ENCODE data around the gene CRIP3.
A peak's percentile ranks its signal among the peaks of the same experiment; 100 is the strongest.

CRIP3 gene

DNA sequence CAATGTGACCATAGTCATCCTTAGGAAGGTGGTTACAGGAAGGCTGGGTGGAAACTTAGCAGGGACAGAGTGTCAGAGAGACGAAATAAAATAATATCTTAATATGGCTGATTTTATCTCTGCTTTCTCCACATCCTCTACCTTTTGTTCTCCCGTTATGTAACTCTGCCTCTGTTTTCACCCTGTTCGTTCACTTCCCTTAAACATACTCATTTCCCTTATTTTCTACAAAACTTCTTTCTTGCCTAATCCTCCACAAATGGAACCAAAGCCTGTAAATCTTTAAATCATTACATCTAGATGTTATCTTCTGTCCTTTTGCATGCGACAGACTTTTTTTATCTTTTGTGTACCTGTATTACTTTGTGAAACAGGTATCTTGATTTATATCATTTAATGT lies 23.3 kb upstream of the CRIP3 start:
- no peaks in the 10 kb centered on the region; the same call in 1 of the 2 replicates for H3K36me3 ChIP-seq (ENCODE audit: insufficient read depth, low read depth, low read length)
- H3K4me3 ChIP-seq (ENCODE audit: low read length): no peak overlapping the region
- no peak overlapping the region for H3K9ac ChIP-seq (ENCODE audit: low read depth, low read length)
- H3K27ac ChIP-seq (ENCODE audit: low read length): no peak overlapping the region
- H3K4me1 ChIP-seq (ENCODE audit: insufficient read depth, low read length): peaks cover 4% of the 10 kb centered on the region; the same call in 1 of the 2 replicates
- H3K27me3 ChIP-seq (ENCODE audit: insufficient read depth, low read length): no peaks in the 10 kb centered on the region
- no peaks in the 10 kb centered on the region for H3K9me3 ChIP-seq (ENCODE audit: insufficient read depth, low read depth, low read length)

DNA sequence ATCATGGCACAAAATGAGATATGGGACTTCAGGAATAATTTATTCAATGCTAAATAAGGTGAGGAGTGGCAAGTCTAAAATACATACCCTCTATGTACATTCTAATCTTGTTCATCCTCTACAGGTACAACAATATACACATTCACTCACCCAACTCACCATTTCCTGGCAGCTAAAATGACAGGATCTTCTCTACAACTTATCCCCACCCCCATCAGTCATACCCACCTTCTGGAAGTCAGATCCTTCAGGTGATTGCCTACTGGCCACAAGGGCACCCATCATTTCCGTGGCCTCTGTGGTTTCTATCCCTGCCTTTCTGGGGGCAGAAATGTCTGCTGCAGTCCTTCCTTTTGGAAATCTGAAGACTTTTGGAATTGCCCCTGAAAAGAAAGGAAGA lies 22.8 kb upstream of the CRIP3 start:
- H3K4me1 ChIP-seq (ENCODE audit: insufficient read depth, low read length): peaks cover 3% of the 10 kb centered on the region; the same call in 1 of the 2 replicates
- H3K27ac ChIP-seq (ENCODE audit: low read length): no peak overlapping the region
- no peak overlapping the region for H3K4me3 ChIP-seq (ENCODE audit: low read length)
- no peaks in the 10 kb centered on the region for H3K27me3 ChIP-seq (ENCODE audit: insufficient read depth, low read length)
- H3K36me3 ChIP-seq (ENCODE audit: insufficient read depth, low read depth, low read length): no peaks in the 10 kb centered on the region
- H3K9ac ChIP-seq (ENCODE audit: low read depth, low read length): no peak overlapping the region
- no peaks in the 10 kb centered on the region for H3K9me3 ChIP-seq (ENCODE audit: insufficient read depth, low read depth, low read length)

DNA sequence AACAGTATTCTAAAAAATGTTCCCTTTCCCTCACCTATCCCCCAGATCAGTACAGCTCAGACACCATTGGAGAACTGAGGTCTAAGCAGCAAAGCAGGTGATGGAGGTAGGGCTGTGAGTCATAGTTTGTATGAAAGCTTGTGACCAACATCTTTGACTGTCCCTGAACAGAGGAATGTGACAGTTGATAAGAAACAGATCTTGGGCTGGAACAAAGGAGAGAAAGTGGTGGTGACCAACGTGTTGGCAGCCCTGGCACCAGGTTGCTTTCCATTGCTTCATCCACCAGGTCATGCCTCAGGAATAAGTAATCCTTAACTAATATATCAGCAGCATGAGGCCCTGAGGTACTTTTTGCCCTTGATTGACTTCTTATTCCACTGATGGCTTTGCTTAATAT lies 19.9 kb upstream of the CRIP3 start:
- Histone ChIP-seq H3K4me1 (ENCODE audit: insufficient read depth, low read length) (no peaks in the 10 kb centered on the region), H3K4me3 (ENCODE audit: low read length) (no peak overlapping the region), H3K36me3 (ENCODE audit: insufficient read depth, low read depth, low read length) (no peaks in the 10 kb centered on the region), H3K9ac (ENCODE audit: low read depth, low read length) (no peak overlapping the region), H3K27me3 (ENCODE audit: insufficient read depth, low read length) (no peaks in the 10 kb centered on the region), H3K27ac (ENCODE audit: low read length) (no peak overlapping the region), H3K9me3 (ENCODE audit: insufficient read depth, low read depth, low read length) (no peaks in the 10 kb centered on the region)

DNA sequence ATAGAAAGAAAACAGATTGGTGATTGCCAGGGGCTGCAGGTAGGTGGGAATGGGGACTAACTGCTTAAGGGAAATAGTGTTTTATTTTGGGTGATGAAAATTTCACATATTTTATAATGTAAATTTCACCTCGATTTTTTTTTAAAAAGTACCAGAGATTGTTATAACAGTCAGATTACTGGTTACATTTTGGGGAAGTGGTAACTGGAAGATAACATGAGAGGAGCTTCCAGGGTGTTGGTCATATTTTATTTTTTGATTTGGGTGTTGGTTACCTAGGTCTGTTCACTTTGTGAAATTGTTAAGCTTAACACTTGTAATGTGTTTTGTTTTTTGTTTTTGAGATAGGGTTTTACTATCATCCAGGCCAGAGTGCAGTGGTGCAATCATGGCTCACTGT lies 17.2 kb upstream of the CRIP3 start:
- Histone ChIP-seq H3K9me3 (ENCODE audit: insufficient read depth, low read depth, low read length) (no peaks in the 10 kb centered on the region), H3K27ac (ENCODE audit: low read length) (no peak overlapping the region), H3K9ac (ENCODE audit: low read depth, low read length) (no peak overlapping the region), H3K36me3 (ENCODE audit: insufficient read depth, low read depth, low read length) (no peaks in the 10 kb centered on the region), H3K4me3 (ENCODE audit: low read length) (no peak overlapping the region), H3K27me3 (ENCODE audit: insufficient read depth, low read length) (no peaks in the 10 kb centered on the region), H3K4me1 (ENCODE audit: insufficient read depth, low read length) (no peaks in the 10 kb centered on the region)

DNA sequence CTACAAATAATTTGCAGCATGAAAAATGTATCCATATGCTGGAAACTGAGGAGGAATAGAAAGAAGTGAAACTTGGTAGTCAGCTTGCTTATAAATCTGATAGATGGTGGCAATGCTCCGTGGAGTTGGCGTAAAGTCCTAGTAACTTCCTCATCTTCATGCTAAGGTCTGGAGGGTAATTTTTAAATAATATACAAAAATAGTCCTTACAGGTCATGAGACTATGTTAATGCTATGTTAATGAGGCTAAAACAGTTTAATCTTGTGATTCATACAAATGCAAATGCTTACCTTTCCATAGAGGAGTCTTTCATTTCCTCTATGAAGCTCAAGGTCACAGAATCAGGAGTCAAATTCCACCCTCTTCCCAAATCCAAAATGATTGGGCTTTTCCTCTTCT lies 9.4 kb upstream of the CRIP3 start:
- Histone ChIP-seq H3K27ac (ENCODE audit: low read length) (no peak overlapping the region), H3K4me3 (ENCODE audit: low read length) (no peak overlapping the region), H3K4me1 (ENCODE audit: insufficient read depth, low read length) (peaks cover 11% of the 10 kb centered on the region), H3K36me3 (ENCODE audit: insufficient read depth, low read depth, low read length) (no peaks in the 10 kb centered on the region), H3K9ac (ENCODE audit: low read depth, low read length) (no peak overlapping the region), H3K27me3 (ENCODE audit: insufficient read depth, low read length) (no peaks in the 10 kb centered on the region), H3K9me3 (ENCODE audit: insufficient read depth, low read depth, low read length) (no peaks in the 10 kb centered on the region)

DNA sequence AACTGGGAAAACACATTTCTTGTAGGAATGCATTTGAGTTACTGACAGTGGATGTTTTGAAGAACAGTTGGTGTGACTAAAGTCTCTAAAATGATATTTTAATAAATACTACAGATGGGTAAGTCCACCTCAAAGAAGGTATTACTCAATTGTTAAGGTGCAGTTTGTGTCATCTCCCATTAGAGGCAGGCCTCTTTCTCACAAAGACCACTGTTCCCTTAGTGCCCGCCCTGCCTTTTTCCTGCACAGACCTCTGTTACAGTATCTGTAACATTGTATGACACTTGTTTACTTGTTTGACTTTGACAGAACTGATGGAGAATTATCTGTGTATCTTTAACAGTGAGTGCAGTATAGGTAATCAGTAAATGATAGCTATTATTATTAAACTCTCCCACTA lies 5.2 kb upstream of the CRIP3 start:
- H3K36me3 ChIP-seq (ENCODE audit: insufficient read depth, low read depth, low read length): no peaks in the 10 kb centered on the region
- H3K27ac ChIP-seq (ENCODE audit: low read length): no peak overlapping the region
- peaks cover 15% of the 10 kb centered on the region for H3K4me1 ChIP-seq (ENCODE audit: insufficient read depth, low read length)
- H3K27me3 ChIP-seq (ENCODE audit: insufficient read depth, low read length): 0 out of 2 replicates have a peak, but pooled peaks cover 4% of the 10 kb centered on the region
- H3K9me3 ChIP-seq (ENCODE audit: insufficient read depth, low read depth, low read length): no peaks in the 10 kb centered on the region
- no peak overlapping the region for H3K9ac ChIP-seq (ENCODE audit: low read depth, low read length)
- H3K4me3 ChIP-seq (ENCODE audit: low read length): no peak overlapping the region

DNA sequence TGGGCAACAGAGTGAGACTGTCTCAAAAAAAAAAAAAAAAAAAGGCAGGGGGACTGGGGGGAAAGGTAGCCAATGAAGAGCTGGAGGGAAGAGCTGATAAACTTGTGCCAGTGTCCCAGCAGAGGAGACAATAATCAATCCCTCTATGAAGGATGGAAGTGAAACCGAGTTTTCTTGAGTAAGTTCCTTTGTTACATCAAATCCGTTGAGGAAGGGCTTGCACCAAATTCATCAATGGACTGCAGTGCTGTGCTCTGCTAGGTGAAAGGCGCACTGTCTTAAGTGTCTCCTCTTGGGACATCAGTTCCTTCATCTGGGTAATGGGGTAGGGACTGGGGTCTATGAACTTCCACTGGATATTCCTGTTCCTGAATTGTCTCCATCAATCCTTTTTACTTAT lies 3.0 kb upstream of the CRIP3 start:
- no peaks in the 10 kb centered on the region for H3K36me3 ChIP-seq (ENCODE audit: insufficient read depth, low read depth, low read length)
- 0 out of 2 replicates have a peak, but pooled peaks cover 4% of the 10 kb centered on the region for H3K27me3 ChIP-seq (ENCODE audit: insufficient read depth, low read length)
- H3K27ac ChIP-seq (ENCODE audit: low read length): no peak overlapping the region
- no peak overlapping the region for H3K4me3 ChIP-seq (ENCODE audit: low read length)
- no peak overlapping the region for H3K9ac ChIP-seq (ENCODE audit: low read depth, low read length)
- H3K4me1 ChIP-seq (ENCODE audit: insufficient read depth, low read length): peaks cover 10% of the 10 kb centered on the region; the same call in 1 of the 2 replicates
- no peaks in the 10 kb centered on the region for H3K9me3 ChIP-seq (ENCODE audit: insufficient read depth, low read depth, low read length)

DNA sequence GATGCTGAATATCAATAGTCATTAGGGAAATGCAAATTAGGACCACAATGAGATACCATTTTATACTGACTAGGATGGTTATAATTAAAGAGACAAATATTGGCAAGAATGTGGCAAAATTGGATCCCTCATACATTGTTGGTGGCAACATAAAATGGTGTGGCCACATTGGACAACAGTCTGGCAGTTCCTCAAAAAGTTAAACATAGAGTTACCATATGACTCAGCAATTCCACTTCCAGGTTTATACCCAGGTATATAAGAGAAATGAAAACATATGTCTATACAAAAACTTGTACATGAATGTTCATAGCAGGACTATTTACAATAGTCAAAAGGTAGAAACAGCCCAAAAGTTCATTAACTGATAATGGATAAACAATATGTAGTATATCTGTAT lies 2.0 kb upstream of the CRIP3 start:
- Histone ChIP-seq H3K27me3 (ENCODE audit: insufficient read depth, low read length) (0 out of 2 replicates have a peak, but pooled peaks cover 4% of the 10 kb centered on the region), H3K9me3 (ENCODE audit: insufficient read depth, low read depth, low read length) (no peaks in the 10 kb centered on the region), H3K4me3 (ENCODE audit: low read length) (no peak overlapping the region), H3K36me3 (ENCODE audit: insufficient read depth, low read depth, low read length) (no peaks in the 10 kb centered on the region), H3K27ac (ENCODE audit: low read length) (no peak overlapping the region), H3K4me1 (ENCODE audit: insufficient read depth, low read length) (peaks cover 10% of the 10 kb centered on the region; the same call in 1 of the 2 replicates), H3K9ac (ENCODE audit: low read depth, low read length) (no peak overlapping the region)

DNA sequence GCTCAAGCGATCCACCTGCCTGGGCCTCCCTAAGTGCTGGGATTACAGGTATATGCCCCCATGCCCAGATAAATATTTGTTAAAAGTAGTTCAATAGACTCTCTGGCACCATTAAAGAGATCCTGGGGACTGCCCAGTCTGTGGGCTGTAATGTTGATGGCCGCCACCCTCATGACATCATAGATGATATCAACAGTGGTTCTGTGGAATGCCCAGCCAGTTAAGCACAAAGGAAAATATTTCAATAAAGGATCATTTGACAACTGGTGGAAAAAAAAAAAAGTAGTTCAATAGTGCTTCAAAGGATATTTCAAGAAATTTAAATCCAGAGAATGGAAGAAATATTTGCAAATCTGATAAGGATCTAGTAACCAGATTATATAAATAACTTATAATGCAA lies 1.5 kb upstream of the CRIP3 start:
- Histone ChIP-seq H3K9ac (ENCODE audit: low read depth, low read length) (no peak overlapping the region), H3K27me3 (ENCODE audit: insufficient read depth, low read length) (0 out of 2 replicates have a peak, but pooled peaks cover 4% of the 10 kb centered on the region), H3K36me3 (ENCODE audit: insufficient read depth, low read depth, low read length) (no peaks in the 10 kb centered on the region), H3K9me3 (ENCODE audit: insufficient read depth, low read depth, low read length) (no peaks in the 10 kb centered on the region), H3K4me3 (ENCODE audit: low read length) (no peak overlapping the region), H3K27ac (ENCODE audit: low read length) (no peak overlapping the region), H3K4me1 (ENCODE audit: insufficient read depth, low read length) (peaks cover 14% of the 10 kb centered on the region; the same call in 1 of the 2 replicates)

DNA sequence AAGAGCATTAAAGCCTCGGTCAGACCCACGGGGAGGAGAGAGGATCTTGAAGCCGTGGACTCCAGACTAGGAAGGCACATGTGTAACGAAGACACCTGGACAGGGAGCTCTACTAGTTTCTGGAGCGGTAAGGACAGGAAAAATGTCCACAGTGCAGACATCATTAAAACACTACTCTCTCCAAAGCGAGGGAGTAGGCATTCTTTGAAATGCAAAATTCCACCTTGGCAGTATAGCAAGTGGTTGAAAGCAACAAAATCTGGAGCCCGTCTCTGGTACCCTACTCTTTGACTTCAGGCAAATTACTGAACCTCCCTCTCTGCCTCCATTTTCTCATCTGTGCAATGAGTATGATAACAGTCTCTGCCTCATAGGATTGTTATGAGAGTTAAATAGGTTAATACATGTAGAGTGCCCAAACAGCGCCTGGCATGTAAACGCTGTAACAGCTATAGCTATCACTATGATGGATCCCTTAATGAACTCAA lies 408 bp upstream of the CRIP3 start:
- Histone ChIP-seq H3K27me3 (ENCODE audit: insufficient read depth, low read length) (0 out of 2 replicates have a peak, but pooled peaks cover 4% of the 10 kb centered on the region), H3K9me3 (ENCODE audit: insufficient read depth, low read depth, low read length) (no peaks in the 10 kb centered on the region), H3K9ac (ENCODE audit: low read depth, low read length) (peak overlapping the region; percentile 77; the same call in 1 of the 2 replicates), H3K27ac (ENCODE audit: low read length) (no peak overlapping the region), H3K36me3 (ENCODE audit: insufficient read depth, low read depth, low read length) (peaks cover 7% of the 10 kb centered on the region; the same call in 1 of the 2 replicates), H3K4me1 (ENCODE audit: insufficient read depth, low read length) (peaks cover 14% of the 10 kb centered on the region; the same call in 1 of the 2 replicates), H3K4me3 (ENCODE audit: low read length) (peak overlapping the region; percentile 83)

DNA sequence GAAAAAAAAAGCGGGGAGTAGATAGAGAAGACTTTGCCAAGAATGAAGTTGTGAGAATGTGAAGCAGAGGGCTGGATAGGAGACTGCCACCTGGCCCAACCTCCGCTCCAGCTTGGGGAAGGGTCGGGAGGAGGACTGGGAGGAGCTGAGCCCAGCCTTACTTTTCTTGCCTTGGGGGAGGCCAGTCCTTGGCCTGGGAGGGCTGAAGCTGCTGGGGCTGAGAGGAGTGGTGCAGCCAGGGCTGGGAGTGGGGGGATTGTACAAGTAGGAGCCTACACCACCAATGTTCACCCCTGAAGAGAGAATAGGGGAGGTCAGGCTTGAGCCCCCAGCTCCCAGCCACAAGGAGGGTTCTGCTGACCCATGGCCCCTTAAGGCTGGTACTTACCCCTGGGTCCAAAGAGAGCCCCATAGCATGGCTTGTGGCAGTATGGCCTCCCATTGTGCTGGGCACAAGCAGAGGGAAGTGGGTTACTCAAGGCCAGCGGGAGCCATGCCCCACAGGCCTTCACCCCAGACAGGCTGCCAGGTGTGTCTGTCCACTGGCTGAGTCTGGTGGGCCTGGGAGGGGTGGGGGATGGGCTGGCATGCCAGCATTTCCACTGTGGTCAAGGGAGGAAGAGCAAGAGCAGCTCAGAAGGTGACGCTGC lies 1.1 kb downstream of the CRIP3 start:
- Histone ChIP-seq H3K27me3 (ENCODE audit: insufficient read depth, low read length) (0 out of 2 replicates have a peak, but pooled peaks cover 4% of the 10 kb centered on the region), H3K36me3 (ENCODE audit: insufficient read depth, low read depth, low read length) (peaks cover 7% of the 10 kb centered on the region; the same call in 1 of the 2 replicates), H3K27ac (ENCODE audit: low read length) (no peak overlapping the region), H3K9ac (ENCODE audit: low read depth, low read length) (peak overlapping the region; percentile 77; the same call in 1 of the 2 replicates), H3K4me1 (ENCODE audit: insufficient read depth, low read length) (peaks cover 14% of the 10 kb centered on the region; the same call in 1 of the 2 replicates), H3K9me3 (ENCODE audit: insufficient read depth, low read depth, low read length) (no peaks in the 10 kb centered on the region), H3K4me3 (ENCODE audit: low read length) (peak overlapping the region; percentile 83)

DNA sequence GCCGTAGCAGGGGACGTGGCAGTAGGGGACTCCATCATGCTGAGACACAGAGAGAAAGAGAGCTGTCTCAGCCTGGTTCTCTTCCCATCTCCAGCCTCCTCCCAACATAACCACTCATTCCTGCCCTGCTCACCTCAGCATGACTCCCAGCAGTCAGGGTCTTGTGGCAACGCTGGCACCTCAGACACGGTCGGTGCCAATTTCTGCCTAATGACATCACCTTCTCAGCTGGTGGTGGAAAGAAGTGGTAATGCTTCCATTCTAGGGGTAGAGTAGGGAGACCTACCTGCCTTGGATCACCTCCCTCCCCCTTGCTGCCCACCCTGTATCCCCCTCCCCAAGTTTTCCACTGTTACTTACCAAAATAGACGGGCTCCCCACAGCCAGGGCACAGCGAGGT lies 2.5 kb downstream of the CRIP3 start:
- Histone ChIP-seq H3K4me1 (ENCODE audit: insufficient read depth, low read length) (peaks cover 14% of the 10 kb centered on the region; the same call in 1 of the 2 replicates), H3K4me3 (ENCODE audit: low read length) (no peak overlapping the region), H3K27ac (ENCODE audit: low read length) (no peak overlapping the region), H3K9ac (ENCODE audit: low read depth, low read length) (no peak overlapping the region), H3K36me3 (ENCODE audit: insufficient read depth, low read depth, low read length) (peaks cover 7% of the 10 kb centered on the region; the same call in 1 of the 2 replicates), H3K9me3 (ENCODE audit: insufficient read depth, low read depth, low read length) (no peaks in the 10 kb centered on the region), H3K27me3 (ENCODE audit: insufficient read depth, low read length) (0 out of 2 replicates have a peak, but pooled peaks cover 4% of the 10 kb centered on the region)

Data from iPS-20b (cell line).